D341Med (cell line): Measurements from ENCODE around the gene STK10.
A peak's percentile ranks its signal among the peaks of the same experiment; 100 is the strongest.

Source experiments
- DNase-seq: peaks from one replicate; pipeline ENCODE4 v3.0.0; 2012; ENCODE audit warnings: low spot score

STK10 gene

GRCh38 chr5:172107571-172107970 lies 80.5 kb downstream of the STK10 start:
- no peak for DNase-seq

- DNase-seq = peak; percentile 84
Observed at GRCh38 chr5:172106511-172107356, 81.3 kb downstream of the STK10 start.

- DNase-seq = no peak
Observed at GRCh38 chr5:172105811-172106210, 82.2 kb downstream of the STK10 start.

DNA sequence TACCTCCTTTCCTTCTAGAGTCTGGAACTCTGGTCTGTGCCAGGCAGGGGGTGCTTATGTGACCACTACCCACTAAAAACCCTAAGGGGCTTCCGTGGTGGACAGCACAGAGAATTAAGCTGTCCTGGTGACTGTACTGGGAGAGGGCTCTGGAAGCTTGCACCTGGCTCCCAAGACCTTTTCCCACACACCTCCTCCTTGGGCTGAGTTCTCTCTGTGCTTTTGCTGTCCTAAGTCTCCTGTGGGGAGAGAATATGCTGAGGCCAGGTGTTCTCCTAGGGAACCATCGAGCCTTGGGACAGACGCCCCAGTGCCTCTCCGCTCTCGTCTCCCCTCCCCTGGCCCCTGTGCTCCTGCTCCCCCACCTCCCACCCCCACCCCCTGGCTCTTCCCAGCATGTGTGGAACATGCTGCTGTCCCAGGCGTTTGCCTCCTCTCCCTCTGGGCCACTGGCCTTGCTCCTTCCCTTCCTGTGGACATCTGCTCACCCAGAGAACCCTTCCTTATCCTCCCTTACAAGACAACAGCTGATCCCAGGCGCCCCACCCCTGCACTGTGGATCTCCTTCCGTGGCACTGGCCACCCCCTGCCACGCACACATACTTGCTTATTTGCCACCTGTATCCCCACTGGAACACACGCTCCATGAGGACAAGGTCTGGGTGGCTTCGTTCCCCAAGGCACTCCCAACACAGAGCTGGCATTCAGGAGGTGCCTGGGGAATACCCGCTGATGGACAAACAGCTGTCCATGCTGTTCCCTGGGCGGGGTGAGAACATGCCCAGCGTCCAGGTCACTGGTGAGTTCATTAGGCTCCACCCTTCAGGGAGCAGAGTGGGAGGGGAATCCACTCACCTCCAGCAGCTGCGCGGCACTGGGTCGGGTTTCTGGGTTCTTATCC lies 83.0 kb downstream of the STK10 start:
- no peak for DNase-seq

- DNase-seq = no peak
Observed at GRCh38 chr5:172104021-172104420, 84.0 kb downstream of the STK10 start.

GRCh38 chr5:172102913-172103626 lies 85.0 kb downstream of the STK10 start:
- no peak for DNase-seq

GRCh38 chr5:172102218-172102870 lies 85.7 kb downstream of the STK10 start:
- DNase-seq = no peak

DNA sequence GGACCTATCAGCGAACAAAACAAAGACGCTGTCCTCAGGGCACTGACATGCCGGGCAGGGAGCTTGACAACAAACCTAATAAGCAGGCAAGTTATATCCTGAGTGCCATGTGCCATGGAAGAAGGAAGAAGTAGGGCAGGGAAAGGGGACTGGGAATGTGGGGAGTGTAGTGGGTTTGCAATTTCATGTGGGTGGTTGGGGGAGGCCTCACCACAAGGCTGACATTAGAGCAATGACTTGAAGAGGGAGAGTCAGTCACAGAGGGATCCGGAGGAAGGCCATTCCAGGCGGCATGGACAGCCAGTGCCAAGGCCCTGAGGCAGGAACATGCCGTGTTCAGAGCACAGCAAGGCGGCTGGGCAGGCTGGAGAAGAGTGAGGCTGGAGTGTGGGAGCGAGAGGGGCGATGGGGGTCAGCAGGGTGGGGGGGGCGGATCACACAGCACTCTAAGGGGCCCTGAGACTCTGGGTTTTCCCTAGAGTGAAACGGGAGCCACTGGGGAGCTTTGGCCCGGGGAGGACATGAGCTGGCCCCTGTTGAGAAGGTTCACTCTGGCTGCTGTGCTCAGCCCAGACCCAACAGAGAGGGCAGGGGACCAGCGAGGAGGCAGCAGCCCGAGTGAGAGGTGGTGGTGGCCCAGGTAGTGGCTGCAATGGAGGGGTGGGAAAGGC lies 86.3 kb downstream of the STK10 start:
- no peak for DNase-seq

DNA sequence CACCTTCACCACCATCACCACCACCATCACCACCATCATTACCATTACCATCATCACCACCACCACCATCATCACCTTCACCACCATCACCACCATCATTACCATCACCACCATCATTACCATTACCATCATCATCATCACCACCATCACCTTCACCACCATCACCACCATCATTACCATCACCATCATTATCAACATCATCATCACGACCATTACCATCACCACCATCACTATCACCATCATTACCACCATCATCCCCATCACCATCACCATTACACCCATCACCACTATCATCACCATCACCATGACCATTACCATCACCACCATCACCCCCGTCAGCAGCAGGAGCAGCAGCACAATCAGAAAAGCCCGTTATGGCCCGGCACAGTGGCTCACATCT lies 89.1 kb downstream of the STK10 start:
- no peak for DNase-seq

DNA sequence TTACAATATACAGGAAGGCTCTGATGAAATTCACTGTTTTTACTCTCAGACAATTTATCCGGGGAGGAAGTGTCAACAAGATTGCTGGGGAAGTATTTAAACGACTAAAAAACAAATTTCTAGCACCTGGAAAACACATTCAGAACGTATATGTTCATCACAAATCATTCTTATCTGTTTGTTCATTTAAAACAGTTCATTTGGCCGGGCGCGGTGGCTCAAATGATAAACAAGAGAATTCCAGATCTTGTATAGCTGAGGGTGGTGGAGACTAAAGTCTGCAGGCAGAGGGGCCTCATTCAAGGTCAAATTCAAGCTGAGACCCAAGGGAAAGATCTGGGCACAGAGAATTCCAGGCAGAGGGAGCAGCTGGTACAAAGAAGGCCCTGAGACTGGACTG lies 90.0 kb downstream of the STK10 start:
- DNase-seq = no peak

- DNase-seq = no peak
Observed at GRCh38 chr5:172097356-172097755, 90.7 kb downstream of the STK10 start.

GRCh38 chr5:172096207-172096940 lies 91.7 kb downstream of the STK10 start:
- peak; percentile 22 for DNase-seq

DNA sequence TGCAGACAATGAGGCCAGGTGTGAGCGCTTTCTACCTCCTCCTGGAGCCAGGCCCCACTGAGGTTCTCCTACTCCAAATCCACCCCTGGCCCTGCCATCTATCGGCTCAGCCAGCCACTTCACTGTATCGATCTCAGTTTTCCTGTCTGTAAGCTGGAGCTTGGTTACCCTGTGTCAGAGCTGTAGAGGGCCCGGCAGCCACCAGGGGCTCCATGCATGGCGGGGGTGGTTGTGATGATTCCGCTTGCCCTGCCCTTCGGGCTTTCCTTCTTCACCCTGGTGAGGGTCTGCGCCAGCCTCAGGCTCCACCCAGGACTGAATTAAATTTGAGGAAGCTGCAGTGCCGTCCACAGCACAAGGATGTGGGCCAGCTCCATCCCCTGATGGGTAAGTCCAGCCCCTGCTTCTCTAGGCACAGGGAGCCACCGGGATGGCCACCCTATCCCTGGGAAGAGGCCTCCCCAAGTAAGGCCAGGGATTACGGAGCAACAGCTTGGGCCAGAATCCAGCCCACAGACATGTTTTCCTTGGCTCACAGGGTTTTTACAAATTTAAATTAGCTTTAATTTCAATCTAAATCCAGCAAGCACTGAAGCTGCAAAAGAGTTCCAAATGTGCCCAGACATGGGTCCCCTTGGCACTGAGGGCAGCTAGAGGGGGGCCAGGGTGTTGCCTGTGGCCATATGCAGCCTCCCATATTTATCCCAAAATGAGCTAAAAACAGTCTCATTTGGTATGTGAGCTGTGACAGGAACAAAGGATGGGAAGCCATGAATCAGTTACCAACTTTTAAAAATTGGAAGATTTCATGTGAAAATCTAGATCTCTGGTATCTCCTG lies 92.4 kb downstream of the STK10 start:
- peak; percentile 23 for DNase-seq

GRCh38 chr5:172093965-172094364 lies 94.1 kb downstream of the STK10 start:
- DNase-seq = no peak

DNA sequence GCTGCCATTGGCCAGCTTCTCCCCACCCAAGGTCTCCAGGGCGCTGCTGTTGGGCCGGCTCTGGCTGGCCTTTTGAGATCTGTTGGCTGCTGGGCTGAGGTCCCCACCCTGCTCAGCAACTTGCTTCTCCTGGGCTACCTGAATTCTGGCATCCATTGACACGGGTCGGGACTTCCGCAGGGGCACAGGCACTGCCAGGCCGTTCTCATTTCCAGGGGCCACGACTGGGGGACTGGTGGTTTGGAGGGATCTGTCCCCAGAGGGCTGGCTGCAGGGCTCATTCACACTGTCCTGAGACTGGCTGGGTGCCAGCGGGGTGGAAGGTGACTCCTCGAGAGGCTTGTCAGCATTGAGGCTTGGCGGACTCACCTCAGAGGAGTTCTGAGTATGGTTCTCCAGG lies 94.5 kb downstream of the STK10 start:
- DNase-seq = peak; percentile 18

DNA sequence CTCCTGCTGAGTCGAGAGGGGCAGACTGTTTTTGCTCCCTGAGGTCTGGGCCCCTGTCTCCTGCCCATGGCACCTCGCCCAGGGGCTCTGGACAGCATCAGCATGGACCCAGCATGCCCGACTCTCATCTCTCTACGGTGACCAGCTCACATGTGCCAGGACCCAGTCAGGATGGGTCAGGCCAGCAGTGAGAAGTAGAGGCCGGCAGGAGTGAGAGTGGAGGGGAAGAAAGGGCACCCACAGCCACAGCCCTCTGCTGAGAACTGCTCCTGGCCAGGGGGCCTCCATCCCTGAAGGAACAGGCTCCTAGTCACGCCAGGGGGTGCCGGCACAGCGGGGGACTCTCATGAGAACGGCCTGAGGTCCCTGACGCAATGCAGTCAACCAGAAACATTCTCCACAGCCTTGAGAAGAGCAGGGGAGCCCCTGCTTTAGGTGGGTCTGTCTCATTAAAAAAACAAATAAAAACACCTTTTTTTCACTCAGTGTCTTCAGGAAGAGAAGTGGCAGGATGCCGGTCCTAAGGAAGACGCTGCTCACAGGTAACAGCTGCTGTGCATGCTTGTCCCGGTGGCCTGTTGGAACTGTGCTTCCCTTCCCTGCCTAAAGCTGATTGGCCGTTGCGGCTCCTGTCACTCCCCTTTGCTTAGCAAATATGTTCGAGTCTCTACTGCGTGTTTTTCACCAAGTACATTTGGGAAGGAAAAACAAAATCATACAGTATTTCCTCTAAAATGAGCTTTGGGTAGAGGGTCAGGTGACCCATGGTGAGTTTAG lies 95.9 kb downstream of the STK10 start:
- peak; percentile 11 for DNase-seq

DNA sequence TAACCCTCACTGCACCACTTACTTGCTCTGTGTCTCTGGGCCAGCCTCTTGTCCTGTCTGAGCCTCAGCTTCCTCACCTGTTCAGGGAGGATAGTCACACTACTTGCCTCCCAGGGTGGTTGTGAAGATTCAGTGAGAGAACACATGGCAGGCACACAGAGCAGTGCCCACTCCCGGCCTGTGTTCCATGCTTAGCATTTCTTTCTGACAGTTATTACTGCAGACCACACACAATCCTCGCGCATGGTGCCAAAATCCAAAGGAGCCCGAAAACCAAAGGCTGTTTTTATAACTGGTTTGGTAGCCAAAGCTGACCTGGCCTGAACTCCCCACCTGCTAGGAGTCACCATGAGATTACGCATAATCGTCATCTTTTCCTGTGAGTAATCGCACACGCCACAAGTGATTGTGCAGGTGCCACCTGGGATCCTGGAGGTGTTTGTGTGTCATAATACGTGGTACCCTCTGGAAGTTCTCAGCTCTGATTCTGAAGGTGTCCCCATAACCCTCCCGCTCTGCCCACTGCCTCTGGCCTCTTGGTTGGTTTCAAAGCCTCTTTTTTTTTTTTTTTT lies 97.0 kb downstream of the STK10 start:
- DNase-seq = no peak

DNA sequence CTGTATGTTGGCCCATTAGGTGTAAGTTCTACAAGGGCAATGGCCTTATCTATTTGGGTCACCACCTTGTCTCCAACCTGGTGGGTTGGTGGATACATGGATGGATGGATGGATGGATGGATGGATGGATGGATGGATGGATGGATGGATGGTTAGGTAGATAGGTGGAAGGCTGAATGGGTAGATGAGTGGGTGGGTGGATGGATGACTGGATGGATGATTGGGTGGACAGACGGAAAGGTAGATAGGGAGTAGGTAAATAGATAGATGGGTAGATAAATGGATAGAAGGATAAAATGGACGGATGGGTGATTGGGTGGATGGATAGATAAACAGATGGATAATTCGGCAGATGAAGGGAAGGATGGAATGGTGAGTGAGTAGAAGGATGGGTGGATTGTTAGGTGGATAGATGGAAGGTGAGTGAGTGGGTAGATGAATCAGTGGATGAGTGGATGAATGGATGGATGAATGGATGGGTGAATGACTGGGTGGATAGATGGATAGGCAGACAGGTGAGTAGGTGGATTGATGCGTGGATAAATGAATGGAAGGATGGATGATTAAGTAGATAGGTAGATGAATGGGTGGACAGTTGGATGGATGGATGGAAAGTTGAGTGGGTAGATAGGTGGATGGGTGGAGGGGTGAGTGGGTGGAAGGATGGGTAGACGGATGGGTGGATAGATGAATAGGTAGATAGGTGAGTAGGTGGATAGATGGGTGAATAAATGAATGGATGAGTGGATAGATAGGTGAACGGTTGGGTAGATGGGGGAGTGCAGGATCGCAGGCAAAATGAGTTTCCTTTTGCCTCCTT lies 98.5 kb downstream of the STK10 start:
- no peak for DNase-seq
